ENCODE results near the gene KCNJ15.

- TF ChIP-seq CTCF (IDR thresholded peaks at IDR 0.05; ENCODE audit: poor library complexity, severe bottlenecking) (no peak), EZH2 (IDR thresholded peaks at IDR 0.05; ENCODE audit: borderline replicate concordance, insufficient read depth, low read length, poor library complexity, severe bottlenecking) (no peak)
These were observed 57.8 kb downstream of the KCNJ15 start for GRCh38 chr21:38314558-38314957.
